ENCODE data around the gene AAMP.

DNA sequence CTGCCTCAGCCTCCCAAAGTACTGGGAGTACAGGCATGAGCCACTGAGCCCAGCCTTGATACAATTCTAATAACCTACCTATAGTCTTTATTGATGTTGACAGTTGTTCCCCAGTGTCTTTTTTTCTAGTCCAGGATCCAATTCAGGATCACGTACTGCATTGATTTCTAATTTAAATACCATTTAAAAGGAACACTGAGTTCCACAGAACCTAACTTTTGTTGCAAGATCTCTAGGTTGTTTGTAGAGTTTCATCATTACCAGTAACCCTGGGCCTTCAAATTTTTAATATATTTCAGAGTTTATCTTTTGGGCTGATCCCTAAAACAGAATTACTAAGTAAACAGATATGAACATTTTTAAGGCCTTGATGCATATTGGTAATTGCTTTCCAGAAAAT, 43.4 kb upstream of the AAMP start:
- TF ChIP-seq, protein P1, sequence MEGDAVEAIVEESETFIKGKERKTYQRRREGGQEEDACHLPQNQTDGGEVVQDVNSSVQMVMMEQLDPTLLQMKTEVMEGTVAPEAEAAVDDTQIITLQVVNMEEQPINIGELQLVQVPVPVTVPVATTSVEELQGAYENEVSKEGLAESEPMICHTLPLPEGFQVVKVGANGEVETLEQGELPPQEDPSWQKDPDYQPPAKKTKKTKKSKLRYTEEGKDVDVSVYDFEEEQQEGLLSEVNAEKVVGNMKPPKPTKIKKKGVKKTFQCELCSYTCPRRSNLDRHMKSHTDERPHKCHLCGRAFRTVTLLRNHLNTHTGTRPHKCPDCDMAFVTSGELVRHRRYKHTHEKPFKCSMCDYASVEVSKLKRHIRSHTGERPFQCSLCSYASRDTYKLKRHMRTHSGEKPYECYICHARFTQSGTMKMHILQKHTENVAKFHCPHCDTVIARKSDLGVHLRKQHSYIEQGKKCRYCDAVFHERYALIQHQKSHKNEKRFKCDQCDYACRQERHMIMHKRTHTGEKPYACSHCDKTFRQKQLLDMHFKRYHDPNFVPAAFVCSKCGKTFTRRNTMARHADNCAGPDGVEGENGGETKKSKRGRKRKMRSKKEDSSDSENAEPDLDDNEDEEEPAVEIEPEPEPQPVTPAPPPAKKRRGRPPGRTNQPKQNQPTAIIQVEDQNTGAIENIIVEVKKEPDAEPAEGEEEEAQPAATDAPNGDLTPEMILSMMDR (conservative IDR thresholded peaks at IDR 0.05; ENCODE audit: low read depth in 2 of 2), result no peak
- TF ChIP-seq CREB1 (CRISPR knock-in tag; IDR thresholded peaks at IDR 0.05; ENCODE audit: low read depth) (no peak), EZH2phosphoT487 (IDR thresholded peaks at IDR 0.05; ENCODE audit: unreplicated experiment) (no peak)

Measured in GM23338 (cell line).